OCI-LY1 (cell line): Measurements from ENCODE around the gene LETMD1.

Experiments used
- EZH2 ChIP-seq: fragments of 200-600 bp; sonication (generic), shearing (Covaris generic); IDR thresholded peaks from 2 replicates; pipeline ENCODE4 v1.8.0; 2017; ENCODE audit warnings: borderline replicate concordance, mixed run types, mild to moderate bottlenecking, antibody characterized with exemption, low read length, moderate library complexity, mixed read lengths
- TF ChIP-seq, protein P1 (sequence below): fragments of 200-600 bp; sonication (generic), shearing (Covaris generic); IDR thresholded peaks from 2 replicates; pipeline ENCODE4 v1.5.1; 2017; ENCODE audit warnings: mild to moderate bottlenecking, antibody characterized with exemption, low read length, moderate library complexity, mixed read lengths

- TF ChIP-seq, protein P1, sequence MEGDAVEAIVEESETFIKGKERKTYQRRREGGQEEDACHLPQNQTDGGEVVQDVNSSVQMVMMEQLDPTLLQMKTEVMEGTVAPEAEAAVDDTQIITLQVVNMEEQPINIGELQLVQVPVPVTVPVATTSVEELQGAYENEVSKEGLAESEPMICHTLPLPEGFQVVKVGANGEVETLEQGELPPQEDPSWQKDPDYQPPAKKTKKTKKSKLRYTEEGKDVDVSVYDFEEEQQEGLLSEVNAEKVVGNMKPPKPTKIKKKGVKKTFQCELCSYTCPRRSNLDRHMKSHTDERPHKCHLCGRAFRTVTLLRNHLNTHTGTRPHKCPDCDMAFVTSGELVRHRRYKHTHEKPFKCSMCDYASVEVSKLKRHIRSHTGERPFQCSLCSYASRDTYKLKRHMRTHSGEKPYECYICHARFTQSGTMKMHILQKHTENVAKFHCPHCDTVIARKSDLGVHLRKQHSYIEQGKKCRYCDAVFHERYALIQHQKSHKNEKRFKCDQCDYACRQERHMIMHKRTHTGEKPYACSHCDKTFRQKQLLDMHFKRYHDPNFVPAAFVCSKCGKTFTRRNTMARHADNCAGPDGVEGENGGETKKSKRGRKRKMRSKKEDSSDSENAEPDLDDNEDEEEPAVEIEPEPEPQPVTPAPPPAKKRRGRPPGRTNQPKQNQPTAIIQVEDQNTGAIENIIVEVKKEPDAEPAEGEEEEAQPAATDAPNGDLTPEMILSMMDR = no peak
- TF ChIP-seq EZH2 = no peak
These were observed 29.8 kb downstream of the LETMD1 start for GRCh38 chr12:51077930-51078329.
